Measurements from ENCODE around the gene COL2A1. TPM values are rescaled to one million over a fixed set of nuclear protein-coding genes. Genes with fewer than 3 reads are reported as not detected.

Gene COL2A1
- total and polyA plus RNA-seq, 2 experiments from 2014 or later = not detected

DNA sequence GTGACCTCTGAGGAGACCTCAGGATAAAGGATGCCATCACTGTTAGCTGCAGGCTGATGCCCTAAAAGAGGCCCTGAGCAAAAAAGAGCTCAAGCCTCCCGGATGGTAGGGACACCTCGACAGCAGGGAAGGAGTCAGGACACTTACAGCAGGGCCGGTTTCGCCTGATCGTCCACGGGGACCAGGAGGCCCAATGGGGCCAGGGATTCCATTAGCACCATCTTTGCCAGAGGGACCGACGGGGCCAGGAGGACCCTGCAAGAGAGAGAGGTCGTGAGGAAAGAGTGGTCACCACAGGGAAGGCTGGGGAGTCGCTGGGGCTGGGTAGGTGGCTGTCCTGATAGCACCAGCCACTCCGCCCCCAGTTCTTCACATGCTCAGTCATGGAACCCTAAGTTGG lies 28.5 kb downstream of the COL2A1 start:
- Histone ChIP-seq H2AFZ (no peak overlapping the region), H3K4me3 (no peak overlapping the region), H3F3A (ENCODE audit: insufficient read depth) (no peaks in the 10 kb centered on the region), H3K9me2 (ENCODE audit: insufficient read depth) (no peaks in the 10 kb centered on the region), H3K36me3 (ENCODE audit: low read depth) (no peaks in the 10 kb centered on the region), H3K27me3 (replicated peaks; ENCODE audit: insufficient read depth) (no peaks in the 10 kb centered on the region), H3K9ac (no peak overlapping the region), H3K4me2 (ENCODE audit: unreplicated experiment) (no peak overlapping the region), H4K20me1 (ENCODE audit: insufficient read depth) (no peaks in the 10 kb centered on the region), H3K79me2 (ENCODE audit: insufficient read depth) (no peaks in the 10 kb centered on the region), H3K27ac (no peak overlapping the region), H3K4me1 (ENCODE audit: insufficient read depth) (no peaks in the 10 kb centered on the region), H3K9me3 (ENCODE audit: low read depth) (no peaks in the 10 kb centered on the region)
- WGBS, 2 experiments (ENCODE audit: low coverage in 1 of 2, low lambda C conversion rate in 2 of 2, missing lambda C conversion rate in 2 of 2) = 79 to 84% methylated on average over 11 of the region's 11 CpGs
- TF ChIP-seq EZH2phosphoT487 (IDR thresholded peaks at IDR 0.05; ENCODE audit: insufficient read depth, low read depth) (no peak), EZH2 (IDR thresholded peaks at IDR 0.05; ENCODE audit: insufficient read depth, poor library complexity, severe bottlenecking) (no peak)
- in situ Hi-C loops (cut with MboI) = no loop called here
- DNase-seq = no peak

DNA sequence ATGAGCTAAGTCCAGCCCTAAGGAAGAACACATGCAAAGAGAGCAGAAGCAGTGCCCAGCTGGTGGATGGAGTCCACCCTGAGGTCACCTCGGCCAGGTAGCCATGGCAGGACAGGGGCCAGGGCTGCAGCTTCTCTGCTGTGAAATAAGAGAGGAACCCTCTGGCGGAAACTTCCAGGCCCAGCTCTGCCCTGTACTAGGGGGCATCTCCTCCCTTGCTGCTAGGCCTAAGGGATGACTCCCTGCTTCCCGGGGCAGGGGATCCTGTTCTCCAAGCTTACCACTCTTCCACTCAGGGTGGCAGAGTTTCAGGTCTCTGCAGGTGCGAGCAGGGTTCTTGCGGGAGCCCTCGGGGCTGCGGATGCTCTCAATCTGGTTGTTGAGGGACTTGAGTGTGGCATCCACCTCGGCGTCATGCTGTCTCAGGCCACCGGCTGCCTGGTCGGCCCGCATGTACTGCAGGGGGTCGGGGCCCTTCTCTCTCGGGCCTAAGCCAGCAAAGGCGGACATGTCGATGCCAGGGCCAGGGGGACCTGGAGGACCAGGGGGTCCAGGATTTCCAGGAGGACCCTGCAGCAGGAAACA lies 29.1 kb downstream of the COL2A1 start:
- Histone ChIP-seq H3K4me3 (no peak overlapping the region), H3F3A (ENCODE audit: insufficient read depth) (no peaks in the 10 kb centered on the region), H4K20me1 (ENCODE audit: insufficient read depth) (no peaks in the 10 kb centered on the region), H3K9ac (no peak overlapping the region), H3K9me3 (ENCODE audit: low read depth) (no peaks in the 10 kb centered on the region), H3K27ac (no peak overlapping the region), H3K4me1 (ENCODE audit: insufficient read depth) (no peaks in the 10 kb centered on the region), H2AFZ (no peak overlapping the region), H3K36me3 (ENCODE audit: low read depth) (no peaks in the 10 kb centered on the region), H3K27me3 (replicated peaks; ENCODE audit: insufficient read depth) (no peaks in the 10 kb centered on the region), H3K79me2 (ENCODE audit: insufficient read depth) (no peaks in the 10 kb centered on the region), H3K9me2 (ENCODE audit: insufficient read depth) (no peaks in the 10 kb centered on the region), H3K4me2 (ENCODE audit: unreplicated experiment) (no peak overlapping the region)
- in situ Hi-C loops (cut with MboI) = no loop called here
- no peak for TF ChIP-seq EZH2 (IDR thresholded peaks at IDR 0.05; ENCODE audit: insufficient read depth, poor library complexity, severe bottlenecking)
- no peak for TF ChIP-seq EZH2phosphoT487 (IDR thresholded peaks at IDR 0.05; ENCODE audit: insufficient read depth, low read depth)
- WGBS, 2 experiments (ENCODE audit: low coverage in 1 of 2, low lambda C conversion rate in 2 of 2, missing lambda C conversion rate in 2 of 2) = 92 to 93% methylated on average over 15 to 16 of the region's 16 CpGs
- no peak for DNase-seq

DNA sequence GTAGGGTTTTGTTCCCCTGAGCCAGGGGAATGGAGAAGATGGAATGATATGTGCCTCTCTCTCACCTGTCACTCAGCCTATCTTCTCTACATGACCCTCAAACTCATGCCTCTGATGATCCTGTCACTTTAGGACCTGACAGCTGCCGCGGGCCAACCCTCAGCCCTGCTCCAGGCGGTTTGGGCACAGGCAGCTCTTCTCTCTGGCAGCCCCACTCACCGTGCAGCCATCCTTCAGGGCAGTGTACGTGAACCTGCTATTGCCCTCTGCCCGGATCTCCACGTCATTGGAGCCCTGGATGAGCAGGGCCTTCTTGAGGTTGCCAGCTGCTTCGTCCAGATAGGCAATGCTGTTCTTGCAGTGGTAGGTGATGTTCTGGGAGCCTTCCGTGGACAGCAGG lies 30.4 kb downstream of the COL2A1 start:
- no peaks in the 10 kb centered on the region for H4K20me1 ChIP-seq (ENCODE audit: insufficient read depth)
- DNase-seq = no peak
- no peaks in the 10 kb centered on the region for H3K79me2 ChIP-seq (ENCODE audit: insufficient read depth)
- H3K9me2 ChIP-seq (ENCODE audit: insufficient read depth) = no peaks in the 10 kb centered on the region
- no peak overlapping the region for H3K27ac ChIP-seq
- H3K9ac ChIP-seq = no peak overlapping the region
- no peak overlapping the region for H3K4me3 ChIP-seq
- 73 to 75% methylated on average over 9 of the region's 9 CpGs for WGBS, 2 experiments (ENCODE audit: low coverage in 1 of 2, low lambda C conversion rate in 2 of 2, missing lambda C conversion rate in 2 of 2)
- no peaks in the 10 kb centered on the region for H3K27me3 ChIP-seq (replicated peaks; ENCODE audit: insufficient read depth)
- in situ Hi-C loops (cut with MboI) = no loop called here
- H2AFZ ChIP-seq = no peak overlapping the region
- TF ChIP-seq EZH2phosphoT487 (IDR thresholded peaks at IDR 0.05; ENCODE audit: insufficient read depth, low read depth) (no peak), EZH2 (IDR thresholded peaks at IDR 0.05; ENCODE audit: insufficient read depth, poor library complexity, severe bottlenecking) (no peak)
- no peaks in the 10 kb centered on the region for H3K9me3 ChIP-seq (ENCODE audit: low read depth)
- no peaks in the 10 kb centered on the region for H3F3A ChIP-seq (ENCODE audit: insufficient read depth)
- H3K36me3 ChIP-seq (ENCODE audit: low read depth) = no peaks in the 10 kb centered on the region
- no peak overlapping the region for H3K4me2 ChIP-seq (ENCODE audit: unreplicated experiment)
- no peaks in the 10 kb centered on the region for H3K4me1 ChIP-seq (ENCODE audit: insufficient read depth)

GRCh38 chr12:47972895-47973294 lies 31.4 kb downstream of the COL2A1 start:
- no peak overlapping the region for H2AFZ ChIP-seq
- in situ Hi-C loops (cut with MboI) = no loop called here
- no peaks in the 10 kb centered on the region for H4K20me1 ChIP-seq (ENCODE audit: insufficient read depth)
- TF ChIP-seq EZH2phosphoT487 (IDR thresholded peaks at IDR 0.05; ENCODE audit: insufficient read depth, low read depth) (no peak), EZH2 (IDR thresholded peaks at IDR 0.05; ENCODE audit: insufficient read depth, poor library complexity, severe bottlenecking) (no peak)
- no peaks in the 10 kb centered on the region for H3K79me2 ChIP-seq (ENCODE audit: insufficient read depth)
- DNase-seq = no peak
- WGBS, 2 experiments (ENCODE audit: low coverage in 1 of 2, low lambda C conversion rate in 2 of 2, missing lambda C conversion rate in 2 of 2) = 74 to 76% methylated on average over 6 of the region's 6 CpGs
- H3K4me1 ChIP-seq (ENCODE audit: insufficient read depth) = no peaks in the 10 kb centered on the region
- H3K9me3 ChIP-seq (ENCODE audit: low read depth) = no peaks in the 10 kb centered on the region
- H3F3A ChIP-seq (ENCODE audit: insufficient read depth) = 0 out of 2 replicates have a peak, but pooled peaks cover 3% of the 10 kb centered on the region
- no peaks in the 10 kb centered on the region for H3K27me3 ChIP-seq (replicated peaks; ENCODE audit: insufficient read depth)
- H3K27ac ChIP-seq = no peak overlapping the region
- no peaks in the 10 kb centered on the region for H3K36me3 ChIP-seq (ENCODE audit: low read depth)
- no peak overlapping the region for H3K4me2 ChIP-seq (ENCODE audit: unreplicated experiment)
- H3K9me2 ChIP-seq (ENCODE audit: insufficient read depth) = no peaks in the 10 kb centered on the region
- H3K4me3 ChIP-seq = no peak overlapping the region
- no peak overlapping the region for H3K9ac ChIP-seq
